Activated gamma-delta T cell treated with Interleukin-2 at 50 U/mL for 16 hours (primary cell): ENCODE measurements around the gene VAMP3.
"Not testable (repeated sequence)": the region's sequence is repeated elsewhere in the genome, so short reads cannot be mapped to it uniquely, and the experiment has no call there.

Experiments used
- DNase-seq: peaks from one replicate; pipeline ENCODE4 v3.0.0-alpha.2; 2020

The VAMP3 gene

DNA sequence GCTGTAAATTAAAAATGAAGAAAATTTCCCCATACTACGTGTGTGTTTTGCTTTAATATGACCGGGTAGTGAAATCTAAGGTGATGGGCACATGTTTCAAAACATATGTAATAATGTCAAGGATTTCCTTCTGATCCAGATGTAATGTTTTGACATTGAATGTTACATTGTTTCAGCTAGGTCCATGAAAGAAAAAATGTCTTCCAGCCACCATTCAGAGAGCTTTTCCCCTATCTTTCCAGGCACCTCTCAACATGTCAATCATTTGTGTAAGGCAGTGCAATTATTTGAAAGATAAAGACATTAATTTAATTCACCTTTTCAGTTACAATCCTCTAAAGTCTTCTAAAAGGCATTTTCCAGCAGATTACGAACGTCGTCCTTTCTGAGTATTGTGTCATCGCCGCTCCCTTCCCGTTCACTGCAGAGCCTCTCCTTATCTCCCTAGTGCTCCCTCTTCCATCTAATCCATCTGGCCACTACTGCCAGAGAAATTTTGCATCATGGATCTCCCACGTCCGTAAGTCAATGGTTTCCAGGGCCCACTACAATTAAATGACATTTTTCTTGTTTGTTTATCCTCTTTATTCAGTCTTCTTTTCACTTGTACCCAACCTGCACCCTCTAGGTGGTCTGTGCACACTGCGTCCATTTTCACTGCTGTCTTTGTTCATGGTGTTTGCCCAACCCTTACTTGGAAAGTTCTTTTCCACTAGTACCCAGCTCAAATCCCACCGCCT lies 1.3 kb upstream of the VAMP3 start:
- no peak for DNase-seq

DNA sequence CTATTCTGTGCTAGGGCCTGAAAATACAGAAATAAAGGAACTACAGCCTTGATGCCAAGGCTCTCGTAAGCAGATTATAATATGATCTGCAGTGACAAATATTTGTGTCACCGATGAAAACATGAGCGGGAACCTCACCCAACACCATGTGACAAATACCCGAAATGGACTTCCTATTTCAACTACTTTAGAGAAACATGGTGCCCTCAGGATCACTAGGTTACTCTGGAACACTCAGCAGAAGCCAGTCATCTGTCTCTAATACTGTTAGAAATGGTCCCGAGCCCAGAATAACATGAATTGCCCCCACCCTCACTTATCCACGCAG lies 463 bp upstream of the VAMP3 start:
- DNase-seq = no peak

GRCh38 chr1:7771823-7772299 lies 765 bp downstream of the VAMP3 start:
- DNase-seq = no peak

DNA sequence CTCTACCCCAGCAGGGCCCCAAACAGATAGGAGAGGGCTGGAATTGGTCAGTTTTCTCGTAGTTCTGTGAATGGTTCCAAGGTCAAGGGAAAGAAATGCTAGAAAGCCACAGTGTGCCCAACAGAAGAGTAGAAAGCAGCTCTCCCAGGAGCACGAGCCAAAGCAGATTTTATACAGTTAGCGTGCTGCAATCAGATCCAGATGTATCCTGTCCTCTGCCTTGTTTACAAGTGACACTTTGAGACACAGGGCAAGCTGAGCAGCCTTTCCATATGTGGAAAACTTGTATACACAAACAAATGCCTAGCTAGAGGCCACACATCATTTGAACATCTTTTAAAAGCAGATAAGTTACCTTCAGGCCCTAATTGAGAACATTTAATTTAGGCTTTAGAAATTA lies 6.5 kb downstream of the VAMP3 start:
- no peak for DNase-seq

DNA sequence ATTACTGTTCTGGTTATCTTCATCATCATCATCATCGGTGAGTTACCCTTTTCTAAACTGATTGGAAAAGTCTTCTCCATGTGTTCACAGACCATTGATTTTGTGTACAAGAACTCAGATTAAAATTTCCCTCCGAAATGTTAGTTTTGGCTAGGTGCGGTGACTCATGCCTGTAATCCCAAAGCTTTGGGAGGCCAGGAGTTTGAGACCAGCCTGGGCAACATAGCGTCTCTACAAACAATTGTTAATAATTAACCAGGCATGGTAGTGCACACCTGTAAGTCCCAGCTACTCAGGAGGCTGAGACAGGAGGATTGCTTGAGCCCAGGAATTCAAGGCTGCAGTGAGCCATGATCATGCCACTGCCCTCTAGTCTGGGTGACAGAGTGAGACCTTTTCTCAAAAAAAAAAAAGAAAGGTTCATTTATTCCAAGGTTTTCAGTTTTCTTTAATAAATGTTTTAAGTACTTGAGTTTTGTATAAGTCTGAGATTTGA lies 7.1 kb downstream of the VAMP3 start:
- DNase-seq = no peak

DNA sequence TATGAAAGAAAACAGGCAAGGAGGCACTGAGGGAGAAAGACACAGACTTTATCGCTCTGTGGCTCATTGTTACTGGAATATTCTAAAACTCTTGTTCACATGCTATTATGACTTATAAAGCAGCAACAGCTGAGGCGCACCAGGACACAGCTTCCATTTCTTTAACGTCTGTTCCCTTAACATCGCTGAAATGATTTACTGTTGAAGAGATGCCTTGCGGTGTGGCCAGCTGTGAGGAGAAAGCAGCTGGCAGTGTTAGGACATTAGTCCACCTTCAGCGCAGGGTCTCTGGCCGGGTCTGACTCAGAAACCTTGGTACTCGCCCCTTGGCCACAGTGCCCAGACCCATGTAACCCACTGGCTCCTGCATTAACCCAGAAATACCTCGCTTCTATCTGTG lies 9.9 kb downstream of the VAMP3 start:
- no peak for DNase-seq

GRCh38 chr1:7781501-7781900 lies 10.4 kb downstream of the VAMP3 start:
- no peak for DNase-seq

GRCh38 chr1:7781923-7782495 lies 10.9 kb downstream of the VAMP3 start:
- DNase-seq = no peak

GRCh38 chr1:7783178-7783711 lies 12.1 kb downstream of the VAMP3 start:
- DNase-seq = no peak

DNA sequence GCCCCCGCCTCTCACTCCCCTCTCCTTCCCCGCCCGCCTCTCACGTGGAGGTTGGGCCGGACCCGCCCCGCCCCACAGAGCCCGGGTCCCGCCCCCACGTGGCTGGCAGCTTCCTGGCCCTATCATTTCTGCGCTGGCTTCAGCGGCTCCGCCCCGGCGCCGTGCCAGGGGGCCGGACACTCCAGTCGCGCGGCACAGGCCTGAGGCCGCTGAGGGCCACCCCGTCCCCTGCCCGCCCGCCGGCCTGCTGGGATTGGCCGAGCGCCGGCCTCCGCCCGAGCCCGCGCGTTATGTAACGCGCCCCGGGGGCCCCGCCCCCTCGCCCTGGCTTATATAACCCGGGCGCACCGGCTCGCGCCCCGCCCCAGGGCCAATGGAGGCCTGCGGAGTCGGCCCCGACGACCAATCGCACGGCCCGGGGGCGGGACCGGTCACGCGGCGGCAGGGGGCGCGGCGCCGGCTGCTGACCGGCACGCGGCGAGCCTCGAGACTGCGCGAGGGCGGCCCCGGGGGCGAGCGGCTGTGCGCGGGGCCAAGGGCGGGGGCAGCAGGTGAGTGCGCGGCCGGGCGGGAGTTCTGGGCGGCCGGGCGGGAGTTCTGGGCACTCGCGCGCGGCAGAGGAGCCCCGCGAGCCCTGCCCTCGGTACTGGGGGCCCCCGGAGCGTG lies 12.9 kb downstream of the VAMP3 start, which contains the start of gene PER3:
Gene PER3 (plus strand): TSS at position 466 of the 666 bp plus-strand sequence. CDS start 587 bp downstream, outside the sequence.
- peak; percentile 87 for DNase-seq

DNA sequence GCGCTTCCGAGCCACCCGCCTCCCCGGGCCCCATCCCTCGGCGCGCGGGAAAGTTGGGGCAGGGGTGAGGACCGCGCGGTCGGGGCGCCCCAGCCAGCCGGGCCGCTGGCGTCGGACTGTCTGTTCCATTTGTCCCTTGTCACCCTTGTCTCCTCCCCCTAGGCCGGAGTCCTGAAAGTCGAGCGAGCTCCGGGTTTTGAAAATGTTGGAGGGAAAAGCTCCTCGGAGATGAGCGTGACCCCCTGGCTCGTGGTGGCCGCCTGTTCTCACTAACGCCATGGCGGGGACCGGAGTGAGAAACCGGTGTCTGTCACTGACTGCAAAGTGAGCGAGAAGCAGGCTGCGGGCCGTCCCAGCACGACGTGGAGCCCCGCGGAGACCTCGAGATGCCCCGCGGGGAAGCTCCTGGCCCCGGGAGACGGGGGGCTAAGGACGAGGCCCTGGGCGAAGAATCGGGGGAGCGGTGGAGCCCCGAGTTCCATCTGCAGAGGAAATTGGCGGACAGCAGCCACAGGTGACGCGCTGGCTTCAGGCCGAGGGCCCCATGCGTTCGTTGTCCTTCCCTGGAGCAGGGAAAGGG lies 13.5 kb downstream of the VAMP3 start:
- no peak for DNase-seq

- no peak for DNase-seq
Measured at GRCh38 chr1:7785108-7785507, 14.0 kb downstream of the VAMP3 start.

- no peak for DNase-seq
Measured at GRCh38 chr1:7786795-7787194, 15.7 kb downstream of the VAMP3 start.

- DNase-seq = no peak
Measured at GRCh38 chr1:7789828-7790227, 18.7 kb downstream of the VAMP3 start.

- not testable (repeated sequence) for DNase-seq
Measured at GRCh38 chr1:7791027-7791426, 19.9 kb downstream of the VAMP3 start.

DNA sequence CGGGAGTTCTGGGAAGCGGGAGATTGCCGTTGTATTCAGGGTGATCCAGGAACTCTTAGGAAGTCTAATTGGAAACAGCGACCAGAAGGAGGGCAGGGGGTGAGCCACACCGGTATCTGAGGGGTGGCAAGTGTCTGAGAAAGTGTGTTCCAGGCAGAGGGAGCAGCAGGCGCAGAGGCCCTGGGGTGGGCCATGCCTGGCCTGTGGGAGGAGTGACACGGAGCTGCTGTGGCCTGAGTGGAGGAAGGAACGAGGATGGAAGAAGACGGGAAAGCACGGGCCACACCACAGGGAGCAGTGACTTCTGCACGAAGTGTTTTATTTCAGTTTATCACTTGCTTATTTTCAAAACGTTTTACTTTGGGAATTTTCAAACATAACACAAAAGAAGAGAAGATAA lies 24.3 kb downstream of the VAMP3 start:
- DNase-seq = no peak

DNA sequence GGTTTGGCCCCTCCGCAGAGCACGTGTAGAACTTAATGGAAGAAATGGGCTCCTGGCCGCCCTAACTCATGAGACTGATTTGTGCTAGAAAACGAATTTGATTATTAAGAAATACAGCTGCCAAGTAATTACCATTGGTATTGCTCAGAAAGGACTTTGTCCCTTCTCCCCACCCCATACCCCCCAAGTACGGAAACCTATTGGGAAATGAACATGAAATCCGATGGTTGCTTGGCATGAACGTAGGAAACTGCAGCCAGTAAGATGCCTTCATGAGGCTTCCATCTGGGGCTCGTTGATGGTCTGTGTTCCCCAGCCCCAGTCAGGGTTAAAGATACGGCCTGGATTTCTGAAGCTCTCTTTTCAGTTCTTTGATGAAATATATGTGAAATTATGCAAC lies 34.4 kb downstream of the VAMP3 start:
- DNase-seq = no peak

DNA sequence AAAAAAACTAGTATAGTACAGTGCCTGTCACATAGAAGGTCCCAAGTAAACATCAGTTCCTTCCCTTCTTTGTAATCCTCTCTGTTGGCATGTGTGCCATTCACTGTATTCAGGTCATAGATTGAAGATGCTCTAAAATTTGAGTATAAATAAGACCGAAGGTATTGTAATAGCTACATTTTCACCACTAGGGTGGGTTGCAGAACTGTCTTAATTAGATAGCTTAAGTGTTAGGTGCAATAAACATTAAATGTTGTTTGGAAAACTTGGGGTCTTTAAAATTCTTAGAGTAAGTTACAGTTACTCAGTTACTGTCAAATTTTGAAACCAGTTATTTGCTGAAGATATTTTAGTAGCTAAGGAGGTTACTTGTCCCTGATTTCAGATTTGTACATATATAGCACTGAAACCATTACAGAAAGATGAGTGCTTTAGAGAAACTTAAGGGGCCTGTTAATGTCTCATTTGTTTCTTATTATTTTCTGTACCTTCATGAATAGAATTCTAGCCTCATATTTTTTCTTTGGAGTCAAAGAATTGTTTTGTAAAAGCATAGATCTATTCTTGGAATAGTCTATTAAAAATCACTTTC lies 37.3 kb downstream of the VAMP3 start:
- no peak for DNase-seq

- no peak for DNase-seq
Measured at GRCh38 chr1:7809742-7810141, 38.6 kb downstream of the VAMP3 start.

GRCh38 chr1:7810395-7810794 lies 39.3 kb downstream of the VAMP3 start:
- DNase-seq = no peak

GRCh38 chr1:7811476-7811875 lies 40.4 kb downstream of the VAMP3 start:
- DNase-seq = no peak

- DNase-seq = no peak
Measured at GRCh38 chr1:7813677-7814373, 42.7 kb downstream of the VAMP3 start.
